ENCODE results near the gene DPYSL3.

DPYSL3 gene

DNA sequence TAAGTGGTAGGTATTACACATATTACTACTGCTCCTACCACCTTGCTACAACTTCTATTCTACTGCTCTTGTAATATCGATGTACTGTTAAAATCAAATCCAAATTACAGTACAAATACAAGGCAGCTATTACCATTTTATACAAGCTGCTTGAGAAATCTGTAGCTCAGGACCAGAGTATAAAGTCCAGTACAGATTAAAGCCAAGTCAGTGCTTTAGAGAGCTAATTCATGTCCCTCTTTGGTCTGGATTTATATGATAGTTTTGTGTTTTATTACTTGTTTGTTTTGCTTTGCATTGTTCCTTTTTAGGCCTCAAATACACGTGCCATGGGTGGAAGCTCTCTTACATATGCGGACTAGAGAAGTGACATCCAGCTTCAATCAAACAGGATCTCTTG, 75.8 kb downstream of the DPYSL3 start:
- DNase-seq = no peak

DNA sequence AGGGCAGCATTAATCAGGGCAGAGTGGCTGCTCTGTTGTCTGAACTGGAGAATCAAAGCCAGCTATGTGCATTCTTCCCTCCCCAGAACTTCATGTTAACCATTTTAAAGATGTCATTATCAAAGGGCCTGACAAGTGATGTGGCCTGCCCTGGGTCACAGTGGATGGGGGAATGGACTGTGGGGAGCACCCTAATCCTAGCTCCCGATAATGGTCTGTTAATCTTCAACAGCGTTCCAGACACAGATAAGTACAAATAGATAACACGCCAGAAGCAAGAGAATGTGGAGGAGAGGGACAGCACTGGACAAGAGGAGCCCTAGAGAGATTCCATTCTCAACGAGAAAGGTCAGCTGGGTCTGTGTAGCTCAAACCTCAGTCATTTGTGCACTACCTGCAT, 77.5 kb downstream of the DPYSL3 start:
- no peak for DNase-seq

DNA sequence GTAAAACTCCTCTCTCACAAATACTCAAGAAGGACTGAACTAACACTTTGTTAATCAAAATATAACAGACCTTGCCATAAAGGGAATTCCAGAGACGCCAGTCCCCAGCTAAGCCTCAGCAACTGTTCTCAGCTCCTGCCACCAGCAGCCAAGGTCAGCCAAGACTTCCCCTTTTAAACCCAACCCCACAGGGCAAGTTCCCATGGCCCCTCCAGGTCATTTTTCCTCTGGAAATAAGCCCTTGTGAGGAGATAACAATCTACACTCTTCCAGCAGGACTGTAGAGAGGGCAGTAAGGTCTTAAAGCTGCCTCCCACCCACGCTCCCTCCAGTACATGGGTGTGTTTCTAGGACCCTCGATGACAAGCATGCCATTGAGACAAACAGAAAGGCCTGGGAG, 78.3 kb downstream of the DPYSL3 start:
- no peak for DNase-seq

DNA sequence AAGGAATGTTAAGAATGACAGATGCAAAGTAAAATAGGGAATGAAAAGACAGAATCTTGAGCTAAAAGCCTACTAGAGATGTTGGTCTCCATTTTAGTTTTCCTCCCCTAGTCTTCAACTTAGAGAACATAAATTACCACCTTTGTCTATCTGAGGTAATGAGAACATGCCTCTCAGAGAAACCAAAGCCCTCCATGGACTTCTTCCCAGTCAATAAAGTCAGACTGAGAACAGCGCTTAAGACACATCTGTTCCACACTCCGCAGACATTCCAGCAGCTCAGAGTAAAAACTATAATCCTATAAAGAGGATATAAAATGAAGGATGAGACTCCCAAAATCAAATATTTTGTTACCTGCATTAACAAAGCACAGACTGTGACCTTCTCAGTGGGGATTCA, 79.2 kb downstream of the DPYSL3 start:
- no peak for DNase-seq

DNA sequence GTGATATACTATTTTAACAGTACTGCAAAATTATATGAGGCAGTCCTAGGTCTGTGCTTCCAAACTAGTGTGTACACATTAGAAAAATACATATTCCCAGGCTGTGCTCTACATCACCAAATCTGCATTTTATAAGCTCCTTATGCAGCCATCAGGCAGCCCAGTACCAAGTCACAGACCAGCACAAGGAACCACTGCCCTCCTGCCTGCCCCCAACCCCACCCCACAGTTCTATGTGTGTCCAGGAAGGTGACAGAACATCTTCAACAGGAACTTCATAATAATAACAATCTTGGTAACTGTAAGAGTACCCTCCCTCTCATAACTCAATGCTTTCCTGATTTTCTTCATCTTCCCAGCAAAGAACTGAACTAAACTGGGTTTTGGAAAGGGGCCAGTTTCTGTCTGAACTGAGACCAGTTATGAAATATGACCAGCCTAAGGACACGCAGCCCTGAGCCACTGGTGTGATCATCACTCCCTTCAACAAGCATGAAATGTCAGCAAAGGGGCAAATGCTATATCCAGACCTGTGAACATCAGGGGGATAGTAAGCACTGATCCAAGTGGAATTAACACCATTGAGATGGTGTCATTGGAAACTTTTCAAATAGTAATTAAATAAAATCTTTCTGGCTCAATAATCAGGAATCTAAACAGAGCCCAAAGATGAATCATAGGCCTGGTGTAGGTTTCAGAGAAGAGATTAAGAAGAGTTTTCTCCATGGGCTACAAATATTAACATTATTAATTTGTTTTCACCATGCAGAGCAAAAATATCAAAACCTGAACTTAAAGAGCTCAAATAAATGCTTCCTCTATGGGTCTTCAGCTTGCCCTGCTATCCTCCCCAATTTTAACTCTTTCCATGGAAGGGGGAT, 82.1 kb downstream of the DPYSL3 start:
- DNase-seq = no peak

DNA sequence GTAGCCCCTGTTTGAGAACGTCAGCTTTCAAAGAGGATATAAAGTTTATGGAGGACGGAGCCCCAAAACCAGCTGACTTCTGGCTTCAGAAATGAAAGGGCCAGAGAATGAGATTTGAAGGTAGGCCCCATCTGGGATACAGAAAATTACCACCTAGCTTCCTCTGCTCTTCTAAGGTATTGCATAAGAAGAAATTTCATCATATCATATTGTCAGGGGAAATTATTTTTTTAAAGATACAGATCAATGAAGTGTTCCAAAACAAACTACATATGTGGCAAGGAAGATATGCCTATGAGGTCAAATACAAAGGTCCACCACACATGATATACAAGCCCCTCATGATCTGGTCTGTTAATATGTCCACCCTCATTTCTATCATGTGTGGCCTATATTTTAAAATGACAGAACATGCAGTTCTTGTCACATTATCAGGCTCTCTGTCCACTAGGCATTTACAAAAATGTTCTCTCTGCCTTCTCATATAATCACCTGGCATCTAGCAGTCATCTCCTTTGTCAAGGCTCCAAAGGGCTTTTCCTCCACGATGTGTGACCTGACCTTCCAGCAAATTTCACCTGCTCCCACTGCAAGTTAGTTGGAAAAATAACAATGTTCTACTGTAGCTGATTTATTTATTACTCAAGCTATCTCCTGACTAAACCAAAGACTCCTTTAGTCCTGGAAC, 83.1 kb downstream of the DPYSL3 start:
- DNase-seq = no peak

DNA sequence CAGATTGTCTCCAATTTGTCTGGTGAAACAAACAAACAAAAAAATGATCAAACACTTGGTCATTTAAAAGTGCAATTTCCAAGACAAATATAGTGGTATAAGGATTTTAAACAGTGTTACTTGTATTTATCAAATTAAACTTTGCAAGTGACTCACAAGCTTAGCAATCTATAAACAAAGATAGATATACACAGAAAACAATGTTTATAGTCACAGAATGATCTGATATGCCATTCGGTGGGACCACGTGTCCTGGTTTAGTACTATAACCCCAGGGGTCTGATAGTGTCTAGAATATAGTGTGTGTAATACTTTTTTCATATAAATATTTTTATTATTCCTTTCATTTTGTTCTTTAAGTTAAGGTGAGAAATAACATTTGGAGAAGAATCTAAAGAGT, 91.3 kb downstream of the DPYSL3 start:
- no peak for DNase-seq

DNA sequence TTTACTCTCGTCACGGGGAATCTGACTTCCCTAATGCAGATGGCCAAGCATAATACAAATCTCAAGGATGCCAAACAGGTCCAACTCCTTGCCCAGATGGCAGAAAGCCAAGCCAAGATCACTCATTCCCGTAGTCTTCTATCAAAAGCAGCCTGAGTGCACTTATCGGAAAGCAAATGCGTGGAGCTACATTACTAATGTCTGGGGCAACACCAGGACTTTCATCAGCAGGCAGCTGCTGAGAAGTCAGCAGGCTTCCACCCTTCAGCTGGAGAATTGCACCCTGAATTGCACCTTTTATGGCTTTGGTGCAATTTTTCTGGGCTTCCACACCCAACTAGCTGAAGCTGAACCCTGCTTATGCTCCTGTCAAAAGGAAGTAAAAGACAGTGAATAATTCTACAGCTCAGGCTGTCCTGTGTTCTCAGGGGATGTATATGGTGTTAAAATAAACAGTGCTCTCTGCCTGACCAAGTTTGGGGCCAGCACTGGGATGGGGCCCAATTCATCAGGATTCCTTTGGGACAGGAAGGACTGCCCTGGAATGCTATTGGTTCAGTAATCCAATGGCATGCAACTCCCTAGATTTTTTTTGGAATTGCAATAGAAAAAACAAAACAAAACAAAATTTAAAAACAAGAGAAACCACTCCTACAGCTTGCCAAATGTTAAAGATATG, 92.6 kb downstream of the DPYSL3 start:
- DNase-seq = no peak

DNA sequence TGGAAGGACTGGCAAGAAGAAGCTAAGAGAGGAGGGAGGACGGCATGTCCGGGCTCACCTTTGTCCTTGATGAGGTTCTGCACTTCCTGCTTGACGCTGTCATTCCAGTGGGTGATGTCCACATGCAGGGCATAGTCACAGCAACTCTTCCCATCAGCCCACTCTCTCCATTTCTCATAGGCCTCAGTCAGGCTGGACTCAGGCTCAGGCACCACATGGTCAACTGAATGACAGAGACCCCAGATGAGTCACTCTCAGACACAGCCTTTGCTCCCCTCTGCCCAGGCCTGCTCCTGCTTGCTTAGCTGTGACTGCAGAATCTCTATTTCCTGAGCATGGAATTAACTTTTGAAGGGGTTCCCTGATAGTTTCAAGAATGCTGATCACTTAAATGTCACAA, 94.2 kb downstream of the DPYSL3 start:
- DNase-seq = no peak

DNA sequence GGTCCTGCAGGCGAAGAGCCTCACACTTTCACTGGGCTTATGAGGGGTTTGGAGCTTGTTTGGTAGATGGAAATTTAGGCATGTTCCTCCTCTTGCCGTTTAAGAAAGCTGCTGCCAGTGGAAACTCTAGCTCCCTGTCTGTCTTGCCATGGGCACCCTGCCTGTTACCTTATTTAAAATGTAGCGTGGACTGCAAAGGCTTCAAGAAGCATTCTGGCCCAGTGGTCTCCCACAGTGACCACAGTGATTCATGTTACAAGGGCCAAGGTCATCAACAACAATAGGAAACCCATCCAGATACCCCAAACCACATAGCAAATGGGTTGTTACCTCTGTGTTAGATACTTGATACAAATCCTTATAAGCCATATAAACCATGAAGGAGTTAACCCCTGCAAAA, 96.6 kb downstream of the DPYSL3 start:
- no peak for DNase-seq

DNA sequence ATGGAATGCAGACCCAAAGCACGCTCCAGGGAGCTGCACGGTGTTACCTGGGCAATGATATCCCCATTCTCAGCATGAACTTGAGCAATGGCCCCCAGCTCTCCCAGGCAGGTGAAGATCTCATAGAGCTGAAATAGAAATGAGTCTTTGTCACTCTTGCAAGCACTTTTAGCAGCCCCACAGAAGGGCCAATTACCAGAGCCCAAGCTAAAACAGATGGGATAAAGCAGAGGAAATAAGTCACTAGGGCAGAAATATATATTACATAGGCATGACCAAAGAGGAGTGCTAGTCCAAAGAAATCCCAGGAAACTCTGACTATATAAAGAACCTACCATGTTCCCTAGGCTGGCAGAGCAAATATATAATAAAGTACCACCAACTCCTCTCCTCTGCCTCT, 97.3 kb downstream of the DPYSL3 start:
- DNase-seq = no peak

DNA sequence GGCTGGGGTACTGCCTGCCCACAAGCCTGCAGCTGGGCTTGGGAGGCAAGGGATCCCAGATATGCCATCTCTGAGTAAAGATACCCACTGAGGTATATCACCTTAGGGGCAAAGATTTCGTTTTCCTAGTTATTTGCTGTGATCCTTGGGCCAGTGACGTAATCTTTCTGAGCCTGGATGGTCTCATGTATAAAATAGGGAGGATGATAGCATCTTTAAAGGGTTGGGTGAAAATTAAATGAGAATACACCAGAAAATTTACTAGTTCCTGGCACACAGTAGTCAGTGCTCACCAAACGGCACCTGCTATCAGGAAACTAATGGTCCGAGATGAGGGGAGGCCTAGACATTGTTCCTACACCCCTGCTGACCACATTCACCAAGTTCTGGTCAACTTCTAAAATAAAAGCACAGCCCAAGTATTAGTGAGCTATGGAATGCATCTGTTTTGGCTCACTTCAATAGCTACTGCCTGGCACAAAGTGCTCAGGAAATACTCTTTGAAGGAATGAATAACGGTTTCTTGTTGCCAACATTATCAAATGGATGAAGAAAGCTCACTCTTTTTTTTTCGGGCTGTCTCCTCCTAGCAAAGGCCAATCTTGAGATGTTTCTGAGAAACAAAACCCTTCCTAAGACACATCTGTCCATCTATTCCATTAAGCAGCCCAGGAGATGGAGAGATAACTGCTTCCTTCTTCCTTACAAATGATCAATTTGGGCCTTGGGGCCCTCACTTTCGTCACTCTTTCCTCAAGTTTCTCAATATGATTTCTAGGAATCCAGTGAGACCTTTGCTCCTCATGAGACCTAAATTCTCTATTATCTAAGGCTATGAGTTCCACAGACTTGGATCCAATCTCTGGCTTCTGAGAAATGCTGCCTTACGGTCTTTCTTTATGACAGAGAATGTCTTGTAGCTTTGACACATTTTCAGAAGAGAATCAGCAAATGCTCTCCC, 98.2 kb downstream of the DPYSL3 start:
- no peak for DNase-seq

DNA sequence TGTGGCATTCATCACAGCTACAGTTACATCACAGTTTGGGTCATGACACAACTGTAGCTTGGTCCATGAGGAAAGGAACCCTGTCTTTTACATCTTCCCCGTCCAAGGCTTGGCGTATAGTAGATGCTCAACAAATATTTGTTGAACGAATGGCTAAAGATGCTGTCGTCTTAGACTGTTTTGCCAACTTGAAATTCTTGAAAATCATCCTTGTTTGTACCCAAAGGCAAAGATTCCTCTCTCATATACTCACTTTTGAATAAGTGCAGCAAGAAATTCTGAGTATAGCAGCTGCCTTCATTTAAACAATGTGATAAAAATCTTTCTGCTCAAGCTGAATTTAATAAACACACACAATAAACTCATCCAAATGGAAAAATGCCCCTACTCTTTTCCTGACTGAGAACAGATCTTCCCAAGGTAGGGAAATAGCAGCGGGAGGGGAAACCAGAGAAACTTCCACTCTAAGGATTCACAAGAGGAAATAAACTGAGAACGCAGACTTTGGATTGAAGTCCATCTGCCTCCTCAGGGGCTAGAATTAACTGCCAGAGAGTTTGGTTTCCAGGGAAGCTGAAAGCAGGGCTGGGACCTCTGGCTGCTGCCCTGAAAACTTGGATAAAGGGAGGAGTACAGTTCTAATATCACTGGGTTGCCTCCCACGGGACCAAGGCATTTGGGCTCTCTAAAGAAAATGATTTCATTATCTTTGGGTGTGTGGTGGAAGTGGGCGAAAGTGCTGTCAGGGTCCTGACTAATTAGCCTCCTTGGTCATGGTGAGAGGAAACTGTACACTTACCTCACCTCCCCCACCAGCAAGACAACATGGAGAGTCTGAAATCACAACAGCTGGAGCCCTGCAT, 99.1 kb downstream of the DPYSL3 start:
- no peak for DNase-seq

DNA sequence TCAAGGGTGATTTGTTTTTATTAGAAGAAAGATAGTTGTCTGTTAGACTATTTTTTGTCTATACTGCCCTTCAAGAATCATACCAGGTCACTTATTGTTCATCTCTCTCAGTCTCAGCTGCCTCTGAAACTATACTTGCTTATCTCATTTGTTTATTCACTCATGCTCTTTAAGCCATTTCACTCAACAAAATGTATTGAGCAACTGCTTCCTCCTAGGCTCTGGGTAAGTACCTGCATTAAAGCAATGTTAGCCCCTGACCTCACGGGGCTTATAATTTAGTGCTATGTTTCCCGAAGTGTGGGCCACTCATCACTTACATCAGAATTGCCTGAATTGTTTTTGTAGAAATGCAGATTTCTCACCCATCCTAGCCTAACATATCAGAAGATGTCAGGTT, 100.9 kb downstream of the DPYSL3 start:
- DNase-seq = no peak

DNA sequence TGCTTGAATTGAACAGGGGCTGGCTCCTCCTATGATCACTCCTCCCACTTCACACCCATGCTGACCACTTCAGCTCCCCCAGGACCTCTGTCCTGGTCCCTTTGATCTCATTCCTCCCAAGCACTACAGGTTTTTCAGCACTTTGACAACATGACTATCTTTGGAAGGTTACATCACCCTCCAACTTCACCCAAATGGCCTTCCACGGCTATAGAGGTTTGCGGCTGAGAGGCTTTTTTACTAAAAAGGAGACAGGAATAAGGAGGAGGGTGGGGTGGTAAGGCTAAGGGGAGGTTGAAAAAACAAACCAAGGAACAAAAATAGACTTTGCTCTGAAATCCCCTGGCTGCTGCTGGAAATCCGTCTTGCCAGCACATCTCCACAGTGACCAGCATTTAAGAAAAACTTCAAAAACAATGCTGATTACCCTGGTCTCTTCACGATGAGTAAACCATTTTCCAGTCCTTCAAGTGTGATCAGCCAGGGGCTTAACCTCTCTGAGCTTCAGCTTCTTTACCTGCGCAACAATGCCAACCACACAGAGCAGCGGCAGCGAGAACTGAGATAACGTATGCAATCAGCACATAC, 102.7 kb downstream of the DPYSL3 start:
- DNase-seq = no peak

DNA sequence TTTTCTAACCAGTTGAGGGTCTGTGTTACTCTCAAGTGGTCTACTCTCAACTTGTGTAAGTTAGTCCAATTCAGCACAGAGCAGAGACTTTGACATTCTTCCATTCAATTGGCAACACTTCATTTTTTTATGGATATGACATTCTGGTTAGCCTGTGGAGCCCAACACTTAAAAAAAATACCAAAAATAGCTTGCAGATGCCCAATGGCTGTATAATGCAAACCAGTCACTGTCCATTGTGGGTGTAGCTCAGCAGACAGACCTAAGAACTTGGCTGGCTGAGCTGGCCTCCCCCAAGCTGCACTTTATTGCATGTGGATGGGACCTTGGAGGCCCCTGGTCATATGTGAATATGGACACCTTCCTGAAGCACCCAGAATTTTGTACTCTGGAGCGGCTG, 103.2 kb downstream of the DPYSL3 start:
- no peak for DNase-seq

DNA sequence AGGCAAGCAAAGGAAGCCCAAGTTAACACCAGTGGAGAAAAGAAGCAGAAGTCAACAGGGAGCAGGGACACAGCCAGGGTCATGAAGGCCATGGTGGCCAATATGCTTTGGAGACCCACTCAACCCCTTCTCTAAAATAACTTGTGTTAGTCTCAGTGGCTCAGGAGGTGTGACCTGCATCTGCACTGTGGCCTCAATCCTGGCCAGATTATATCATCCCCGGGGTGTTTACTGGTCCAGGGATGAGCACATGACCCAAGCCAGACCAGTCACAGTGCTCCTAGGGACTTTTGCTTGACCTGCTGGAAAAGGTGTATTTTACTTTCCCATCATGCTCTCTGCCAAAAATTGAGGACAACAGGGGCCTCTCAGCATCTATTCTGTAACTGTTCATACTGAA, 105.2 kb downstream of the DPYSL3 start:
- no peak for DNase-seq

DNA sequence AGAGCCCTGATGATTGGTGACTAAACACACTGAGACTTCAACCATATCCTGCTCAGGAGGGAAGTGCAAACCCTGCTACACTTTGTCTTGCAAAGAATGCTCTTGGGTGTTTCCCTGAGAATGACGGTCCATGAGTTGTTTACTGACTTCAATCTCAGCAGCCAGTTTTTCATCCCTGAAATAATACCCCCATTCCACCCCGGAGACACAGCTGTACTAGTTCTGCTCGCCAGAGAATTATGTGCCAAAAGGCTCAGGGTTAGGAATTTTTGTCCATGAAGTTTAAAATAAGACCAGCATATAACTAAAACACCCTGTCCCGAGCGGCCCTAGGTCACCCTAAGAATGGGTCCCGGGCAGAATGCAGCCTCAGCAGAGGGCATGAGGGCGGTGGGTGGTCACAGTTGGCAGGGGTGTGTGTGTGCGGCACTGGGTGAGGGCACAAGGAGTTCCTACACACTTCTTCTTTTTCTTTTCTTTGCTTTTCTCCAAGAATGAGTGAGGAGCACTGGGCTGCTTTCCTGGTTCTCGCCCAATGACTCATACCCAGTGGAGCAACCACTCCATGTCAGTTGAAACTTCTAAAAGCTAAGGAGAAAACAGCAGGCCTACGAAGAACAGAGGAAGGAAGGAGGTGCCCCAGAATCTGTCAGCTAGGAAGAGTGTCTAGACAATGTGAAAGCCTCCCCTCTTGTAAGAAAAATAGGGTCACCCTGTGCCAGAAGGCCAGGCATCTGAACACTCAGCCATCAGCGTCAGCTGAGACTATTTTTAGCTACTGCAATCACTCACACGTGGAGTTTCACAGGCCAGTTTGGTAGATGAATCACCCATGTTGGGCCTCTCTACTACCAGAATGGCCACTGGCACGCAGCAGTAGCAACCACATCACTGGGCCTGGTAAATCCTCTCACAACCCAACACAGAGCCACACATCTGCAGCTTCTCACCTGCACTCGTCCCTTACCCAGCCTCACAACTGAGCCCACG, 105.9 kb downstream of the DPYSL3 start:
- no peak for DNase-seq

DNA sequence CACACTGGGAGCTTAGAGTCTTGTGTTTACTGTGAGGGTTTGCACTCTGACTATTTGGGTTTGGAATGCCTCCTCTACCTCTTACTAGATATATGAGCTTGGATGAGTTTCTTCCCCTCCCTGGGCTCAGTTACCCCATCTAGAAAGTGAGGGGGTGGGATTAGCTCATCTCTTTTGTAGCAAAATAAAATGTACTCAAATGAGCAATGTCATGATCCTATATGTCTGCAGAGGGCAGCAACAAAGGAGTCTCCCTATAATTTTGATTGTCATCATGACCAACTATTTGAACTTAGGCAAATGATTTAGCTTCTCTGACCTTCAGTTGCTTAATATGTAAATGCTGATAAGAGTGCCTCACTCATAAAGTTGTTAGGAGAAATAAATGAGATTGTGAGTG, 109.0 kb downstream of the DPYSL3 start:
- no peak for DNase-seq
